Neural progenitor cell (in vitro differentiated cells): ENCODE measurements around the gene NKAIN2. TPM values are rescaled to one million over a fixed set of nuclear protein-coding genes. Genes with fewer than 3 reads are reported as not detected.

ENCODE experiments used
- DNase-seq: peaks from one replicate; pipeline ENCODE4 v3.0.0-alpha.2; 2016; ENCODE audit warnings: low spot score
- H2AFZ ChIP-seq: fragments of 200-600 bp; sonication (generic); replicated peaks from 2 replicates; pipeline ENCODE4 v1.6.1; 2016; ENCODE audit warnings: antibody characterized with exemption
- H3F3A ChIP-seq: fragments of 200-600 bp; sonication (generic); 2 replicates; pipeline ENCODE4 v1.6.1; 2016; ENCODE audit warnings: antibody characterized with exemption, low read depth
- H3K27ac ChIP-seq: fragments of 200-600 bp; sonication (generic); 2 replicates; pipeline ENCODE4 v1.5.1; 2016; ENCODE audit warnings: mild to moderate bottlenecking
- H3K27me3 ChIP-seq: fragments of 200-600 bp; sonication (generic); 2 replicates; pipeline ENCODE4 v1.6.1; 2016; ENCODE audit warnings: mild to moderate bottlenecking, moderate library complexity
- H3K36me3 ChIP-seq: fragments of 200-600 bp; sonication (generic); 2 replicates; pipeline ENCODE4 v1.5.1; 2016
- H3K4me1 ChIP-seq: fragments of 200-600 bp; sonication (generic); 2 replicates; pipeline ENCODE4 v1.6.1; 2016; ENCODE audit warnings: mixed run types
- H3K4me2 ChIP-seq: fragments of 200-600 bp; sonication (generic); 2 replicates; pipeline ENCODE4 v1.6.1; 2016
- H3K4me3 ChIP-seq: fragments of 200-600 bp; sonication (generic); 2 replicates; pipeline ENCODE4 v1.5.1; 2016
- H3K79me2 ChIP-seq: fragments of 200-600 bp; sonication (generic); 2 replicates; pipeline ENCODE4 v1.6.1; 2016; ENCODE audit warnings: low read depth
- H3K9ac ChIP-seq: fragments of 200-600 bp; sonication (generic); 2 replicates; pipeline ENCODE4 v1.6.1; 2016
- H3K9me3 ChIP-seq: fragments of 200-600 bp; sonication (generic); 2 replicates; pipeline ENCODE4 v1.5.1; 2016; ENCODE audit warnings: low read depth
- H4K20me1 ChIP-seq: fragments of 200-600 bp; sonication (generic); 2 replicates; pipeline ENCODE4 v1.6.1; 2016; ENCODE audit warnings: low read depth
- H3K27ac Mint-ChIP-seq: 3 replicates; pipeline ENCODE4 v1.8.0; 2021; ENCODE audit warnings: mixed read lengths
- H3K27me3 Mint-ChIP-seq: 2 replicates; pipeline ENCODE4 v1.8.0; 2022; ENCODE audit warnings: low read depth, mild to moderate bottlenecking, inconsistent platforms, moderate library complexity, mixed read lengths; ENCODE audit not compliant: insufficient read depth
- H3K36me3 Mint-ChIP-seq: 3 replicates; pipeline ENCODE4 v1.8.0; 2021; ENCODE audit warnings: mixed read lengths
- H3K4me1 Mint-ChIP-seq: 3 replicates; pipeline ENCODE4 v1.8.0; 2021; ENCODE audit warnings: mixed read lengths
- H3K4me3 Mint-ChIP-seq: 3 replicates; pipeline ENCODE4 v1.8.0; 2021; ENCODE audit warnings: mild to moderate bottlenecking, moderate library complexity, mixed read lengths
- H3K9me3 Mint-ChIP-seq: 3 replicates; pipeline ENCODE4 v1.8.0; 2020; ENCODE audit warnings: mixed read lengths
- CTCF ChIP-seq: fragments of 200-600 bp; sonication (generic); IDR thresholded peaks from 2 replicates; pipeline ENCODE4 v1.5.1; 2017; ENCODE audit warnings: antibody characterized with exemption, mild to moderate bottlenecking
- EZH2 ChIP-seq: fragments of 200-600 bp; sonication (generic); IDR thresholded peaks from 2 replicates; pipeline ENCODE4 v1.6.1; 2017; ENCODE audit warnings: antibody characterized with exemption, mild to moderate bottlenecking, moderate library complexity
- EZH2phosphoT487 ChIP-seq: fragments of 200-600 bp; sonication (generic); IDR thresholded peaks from 2 replicates; pipeline ENCODE4 v1.6.1; 2017; ENCODE audit warnings: antibody characterized with exemption
- total RNA-seq: library from RNA; depleted of rRNA; stranded (reverse); fragments of >200 nt; gene quantifications from 2 replicates; pipeline ENCODE4 v1.2.3, GENCODE V29; 2015; ENCODE audit warnings: low replicate concordance

The NKAIN2 gene
- total RNA-seq, 1 donor from 2014 or later, result 0.45 TPM

GRCh38 chr6:124867121-124867520 is 1063.5 kb downstream of the NKAIN2 start:
- Histone ChIP-seq H3K79me2 (no peaks in the 10 kb centered on the region), H3K36me3 (no peaks in the 10 kb centered on the region), H3K27me3 (no peaks in the 10 kb centered on the region), H3K4me3 (no peak overlapping the region), H3K4me1 (no peaks in the 10 kb centered on the region), H3K9ac (no peak overlapping the region), H4K20me1 (no peaks in the 10 kb centered on the region), H2AFZ (no peak overlapping the region), H3K4me2 (no peak overlapping the region), H3K27ac (no peak overlapping the region), H3F3A (no peaks in the 10 kb centered on the region), H3K9me3 (no peaks in the 10 kb centered on the region)
- Mint-ChIP-seq H3K27me3 (no peaks in the 10 kb centered on the region), H3K27ac (no peak overlapping the region), H3K36me3 (no peaks in the 10 kb centered on the region), H3K4me1 (peaks cover 17% of the 10 kb centered on the region), H3K4me3 (no peak overlapping the region), H3K9me3 (peaks cover 3% of the 10 kb centered on the region)
- TF ChIP-seq EZH2phosphoT487 (no peak), CTCF (no peak), EZH2 (no peak)
- DNase-seq, result no peak

GRCh38 chr6:124868481-124868880 is 1064.8 kb downstream of the NKAIN2 start:
- Histone ChIP-seq H3K9ac (no peak overlapping the region), H3K4me3 (no peak overlapping the region), H4K20me1 (no peaks in the 10 kb centered on the region), H3K4me1 (no peaks in the 10 kb centered on the region), H3K27ac (no peak overlapping the region), H3K36me3 (no peaks in the 10 kb centered on the region), H3K4me2 (no peak overlapping the region), H3K79me2 (no peaks in the 10 kb centered on the region), H3K27me3 (no peaks in the 10 kb centered on the region), H3F3A (no peaks in the 10 kb centered on the region), H3K9me3 (no peaks in the 10 kb centered on the region), H2AFZ (no peak overlapping the region)
- Mint-ChIP-seq H3K4me3 (no peak overlapping the region), H3K4me1 (peaks cover 17% of the 10 kb centered on the region), H3K9me3 (no peaks in the 10 kb centered on the region), H3K27me3 (no peaks in the 10 kb centered on the region), H3K36me3 (no peaks in the 10 kb centered on the region), H3K27ac (no peak overlapping the region)
- no peak for DNase-seq
- no peak for TF ChIP-seq CTCF
- no peak for TF ChIP-seq EZH2phosphoT487

GRCh38 chr6:124869416-124869815 is 1065.8 kb downstream of the NKAIN2 start:
- Histone ChIP-seq H3F3A (no peaks in the 10 kb centered on the region), H3K9ac (no peak overlapping the region), H2AFZ (no peak overlapping the region), H3K79me2 (no peaks in the 10 kb centered on the region), H3K9me3 (no peaks in the 10 kb centered on the region), H4K20me1 (no peaks in the 10 kb centered on the region), H3K4me2 (no peak overlapping the region), H3K36me3 (no peaks in the 10 kb centered on the region), H3K4me3 (no peak overlapping the region), H3K4me1 (no peaks in the 10 kb centered on the region), H3K27me3 (no peaks in the 10 kb centered on the region), H3K27ac (no peak overlapping the region)
- TF ChIP-seq CTCF (no peak), EZH2phosphoT487 (no peak), EZH2 (no peak)
- no peak for DNase-seq
- H3K9me3 Mint-ChIP-seq, result no peaks in the 10 kb centered on the region
- H3K27ac Mint-ChIP-seq, result no peak overlapping the region
- peaks cover 17% of the 10 kb centered on the region for H3K4me1 Mint-ChIP-seq
- H3K4me3 Mint-ChIP-seq, result no peak overlapping the region
- no peaks in the 10 kb centered on the region for H3K36me3 Mint-ChIP-seq
- H3K27me3 Mint-ChIP-seq, result no peaks in the 10 kb centered on the region
